Measurements from ENCODE around the gene BMPR1A. TPM values are rescaled to one million over a fixed set of nuclear protein-coding genes. Genes with fewer than 3 reads are reported as not detected.

The BMPR1A gene
- total RNA-seq, 1 donor from 2014 or later, result 20.8 TPM

DNA sequence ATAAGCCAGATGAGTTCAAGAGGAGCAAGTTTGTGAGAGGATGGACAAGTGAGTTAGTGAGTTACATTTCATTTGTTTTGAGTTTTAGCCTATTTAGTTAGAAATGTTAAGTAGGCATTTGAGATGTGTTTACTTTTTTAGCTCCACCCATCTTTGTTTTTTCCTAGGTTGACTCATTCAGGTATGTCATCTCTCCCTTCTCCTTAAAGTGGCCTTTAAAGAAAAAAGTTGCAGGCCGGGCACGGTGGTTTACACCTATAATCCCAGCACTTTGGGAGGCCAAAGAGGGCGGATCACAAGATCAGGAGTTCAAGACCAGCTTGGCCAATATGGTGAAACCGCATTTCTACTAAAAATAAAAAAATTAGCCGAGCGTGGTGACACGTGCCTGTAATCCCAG, 71.2 kb downstream of the BMPR1A start:
- DNase-seq (ENCODE audit: low spot score), result no peak
- Mint-ChIP-seq H3K4me3 (ENCODE audit: unreplicated experiment) (no peak overlapping the region), H3K9me3 (ENCODE audit: unreplicated experiment) (no peaks in the 10 kb centered on the region), H3K36me3 (ENCODE audit: low read depth, unreplicated experiment) (no peaks in the 10 kb centered on the region), H3K27me3 (ENCODE audit: unreplicated experiment) (no peaks in the 10 kb centered on the region), H3K27ac (ENCODE audit: unreplicated experiment) (no peak overlapping the region), H3K4me1 (ENCODE audit: unreplicated experiment) (peaks cover 15% of the 10 kb centered on the region)
- TF ChIP-seq, protein P1, sequence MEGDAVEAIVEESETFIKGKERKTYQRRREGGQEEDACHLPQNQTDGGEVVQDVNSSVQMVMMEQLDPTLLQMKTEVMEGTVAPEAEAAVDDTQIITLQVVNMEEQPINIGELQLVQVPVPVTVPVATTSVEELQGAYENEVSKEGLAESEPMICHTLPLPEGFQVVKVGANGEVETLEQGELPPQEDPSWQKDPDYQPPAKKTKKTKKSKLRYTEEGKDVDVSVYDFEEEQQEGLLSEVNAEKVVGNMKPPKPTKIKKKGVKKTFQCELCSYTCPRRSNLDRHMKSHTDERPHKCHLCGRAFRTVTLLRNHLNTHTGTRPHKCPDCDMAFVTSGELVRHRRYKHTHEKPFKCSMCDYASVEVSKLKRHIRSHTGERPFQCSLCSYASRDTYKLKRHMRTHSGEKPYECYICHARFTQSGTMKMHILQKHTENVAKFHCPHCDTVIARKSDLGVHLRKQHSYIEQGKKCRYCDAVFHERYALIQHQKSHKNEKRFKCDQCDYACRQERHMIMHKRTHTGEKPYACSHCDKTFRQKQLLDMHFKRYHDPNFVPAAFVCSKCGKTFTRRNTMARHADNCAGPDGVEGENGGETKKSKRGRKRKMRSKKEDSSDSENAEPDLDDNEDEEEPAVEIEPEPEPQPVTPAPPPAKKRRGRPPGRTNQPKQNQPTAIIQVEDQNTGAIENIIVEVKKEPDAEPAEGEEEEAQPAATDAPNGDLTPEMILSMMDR (IDR thresholded peaks at IDR 0.05; ENCODE audit: unreplicated experiment), result no peak

DNA sequence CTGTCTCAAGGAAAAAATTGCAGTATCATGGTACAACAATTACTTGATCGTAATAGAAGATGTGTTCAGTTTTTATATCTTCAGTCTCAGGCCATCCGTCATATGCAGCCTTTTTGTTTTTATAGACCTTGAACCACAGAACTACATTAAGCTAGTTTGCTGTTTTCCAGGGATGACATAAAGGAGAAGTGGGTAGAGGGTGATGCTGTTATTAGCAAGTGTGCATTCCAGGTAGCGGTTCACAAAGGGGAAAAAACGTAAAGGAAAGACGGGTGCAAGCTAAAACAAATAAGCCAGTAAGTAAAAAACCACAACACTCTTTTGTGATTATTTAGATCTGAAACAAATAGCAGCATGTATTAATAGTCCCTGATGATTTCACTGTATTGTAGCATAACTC, 71.7 kb downstream of the BMPR1A start:
- no peak for DNase-seq (ENCODE audit: low spot score)
- TF ChIP-seq, protein P1 (IDR thresholded peaks at IDR 0.05; ENCODE audit: unreplicated experiment), result no peak
- Mint-ChIP-seq H3K4me3 (ENCODE audit: unreplicated experiment) (no peak overlapping the region), H3K27me3 (ENCODE audit: unreplicated experiment) (no peaks in the 10 kb centered on the region), H3K4me1 (ENCODE audit: unreplicated experiment) (peaks cover 15% of the 10 kb centered on the region), H3K9me3 (ENCODE audit: unreplicated experiment) (no peaks in the 10 kb centered on the region), H3K36me3 (ENCODE audit: low read depth, unreplicated experiment) (no peaks in the 10 kb centered on the region), H3K27ac (ENCODE audit: unreplicated experiment) (no peak overlapping the region)

DNA sequence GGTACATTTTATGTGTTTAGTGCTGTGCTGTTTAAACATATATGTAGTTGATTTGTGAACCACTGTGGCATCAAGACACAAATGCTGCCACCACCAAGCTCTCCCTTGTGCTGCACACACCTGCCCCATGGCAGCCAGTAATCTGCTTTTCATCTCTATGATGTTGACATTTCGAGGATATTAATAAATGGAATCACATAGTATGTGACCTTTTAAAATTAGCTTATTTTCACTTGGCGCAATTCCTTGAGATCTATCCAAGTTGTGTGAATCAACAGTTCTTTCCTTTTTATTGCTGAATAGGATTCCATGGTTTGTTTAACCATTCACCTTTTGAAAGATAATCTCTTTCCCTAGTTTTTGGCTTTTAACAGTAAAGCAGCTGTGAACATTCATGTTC, 73.1 kb downstream of the BMPR1A start:
- Mint-ChIP-seq H3K4me1 (ENCODE audit: unreplicated experiment) (peaks cover 5% of the 10 kb centered on the region), H3K9me3 (ENCODE audit: unreplicated experiment) (no peaks in the 10 kb centered on the region), H3K27me3 (ENCODE audit: unreplicated experiment) (no peaks in the 10 kb centered on the region), H3K4me3 (ENCODE audit: unreplicated experiment) (no peak overlapping the region), H3K27ac (ENCODE audit: unreplicated experiment) (no peak overlapping the region), H3K36me3 (ENCODE audit: low read depth, unreplicated experiment) (no peaks in the 10 kb centered on the region)
- TF ChIP-seq, protein P1 (IDR thresholded peaks at IDR 0.05; ENCODE audit: unreplicated experiment), result no peak
- DNase-seq (ENCODE audit: low spot score), result no peak

DNA sequence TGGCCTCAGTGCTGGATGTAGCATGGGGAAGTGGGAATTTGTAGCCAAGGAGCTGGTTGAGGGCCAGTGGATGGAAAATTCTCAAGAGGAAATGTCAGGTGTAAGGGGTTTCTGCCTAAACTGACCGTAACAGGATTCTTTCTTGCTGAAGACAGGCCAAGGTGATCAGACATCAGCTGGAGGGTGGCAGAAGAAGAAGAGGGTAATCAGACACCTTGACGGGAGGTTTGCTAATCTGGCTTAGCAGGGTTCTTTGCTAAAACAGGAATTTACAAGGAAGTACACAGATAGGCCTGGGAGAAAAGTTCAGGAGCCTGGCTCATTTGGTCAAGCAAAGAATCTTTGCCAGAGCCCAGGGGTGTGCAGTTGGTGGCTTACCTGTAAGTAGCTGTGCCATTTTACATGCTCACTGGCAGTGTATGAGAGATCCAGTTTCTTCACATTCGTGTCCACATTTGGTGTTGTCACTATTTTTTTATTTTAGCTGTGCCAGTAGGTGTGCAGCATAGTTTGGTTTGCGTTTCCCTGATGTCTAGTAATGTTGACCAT, 73.7 kb downstream of the BMPR1A start:
- TF ChIP-seq, protein P1 (IDR thresholded peaks at IDR 0.05; ENCODE audit: unreplicated experiment), result no peak
- H3K36me3 Mint-ChIP-seq (ENCODE audit: low read depth, unreplicated experiment), result no peaks in the 10 kb centered on the region
- H3K4me1 Mint-ChIP-seq (ENCODE audit: unreplicated experiment), result peaks cover 5% of the 10 kb centered on the region
- no peak overlapping the region for H3K27ac Mint-ChIP-seq (ENCODE audit: unreplicated experiment)
- DNase-seq (ENCODE audit: low spot score), result no peak
- H3K9me3 Mint-ChIP-seq (ENCODE audit: unreplicated experiment), result no peaks in the 10 kb centered on the region
- peaks cover 2% of the 10 kb centered on the region for H3K27me3 Mint-ChIP-seq (ENCODE audit: unreplicated experiment)
- no peak overlapping the region for H3K4me3 Mint-ChIP-seq (ENCODE audit: unreplicated experiment)

DNA sequence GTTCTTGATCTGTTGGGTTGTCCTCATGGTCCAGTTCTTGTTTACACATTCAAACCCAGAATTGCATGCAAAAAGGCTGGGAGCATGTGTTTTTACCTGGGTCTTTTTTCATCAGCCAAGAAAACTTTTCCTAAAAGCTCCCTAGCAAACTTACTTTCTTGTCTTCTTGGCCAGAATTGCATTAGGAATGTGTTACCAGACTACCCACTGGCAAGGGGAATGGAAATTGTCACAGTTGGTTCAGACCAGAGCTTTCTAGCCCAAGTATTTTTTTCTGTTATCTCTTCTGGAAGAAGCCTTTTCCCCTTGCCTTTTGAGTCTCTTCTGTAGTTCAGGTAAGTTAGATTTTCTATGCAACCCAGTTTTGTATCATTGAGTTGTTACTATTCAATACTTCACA, 77.5 kb downstream of the BMPR1A start:
- DNase-seq (ENCODE audit: low spot score), result no peak
- H3K27me3 Mint-ChIP-seq (ENCODE audit: unreplicated experiment), result peaks cover 3% of the 10 kb centered on the region
- H3K4me3 Mint-ChIP-seq (ENCODE audit: unreplicated experiment), result no peak overlapping the region
- no peaks in the 10 kb centered on the region for H3K36me3 Mint-ChIP-seq (ENCODE audit: low read depth, unreplicated experiment)
- peaks cover 8% of the 10 kb centered on the region for H3K4me1 Mint-ChIP-seq (ENCODE audit: unreplicated experiment)
- TF ChIP-seq, protein P1 (IDR thresholded peaks at IDR 0.05; ENCODE audit: unreplicated experiment), result no peak
- no peak overlapping the region for H3K27ac Mint-ChIP-seq (ENCODE audit: unreplicated experiment)
- H3K9me3 Mint-ChIP-seq (ENCODE audit: unreplicated experiment), result no peaks in the 10 kb centered on the region

All from endothelial cell (in vitro differentiated cells).